ENCODE data around the gene ATG2B. TPM values are rescaled to one million over a fixed set of nuclear protein-coding genes. Genes with fewer than 3 reads are reported as not detected.

Gene ATG2B
- total RNA-seq, 2 donors from 2014 or later, result 13.6 to 20.8 TPM

DNA sequence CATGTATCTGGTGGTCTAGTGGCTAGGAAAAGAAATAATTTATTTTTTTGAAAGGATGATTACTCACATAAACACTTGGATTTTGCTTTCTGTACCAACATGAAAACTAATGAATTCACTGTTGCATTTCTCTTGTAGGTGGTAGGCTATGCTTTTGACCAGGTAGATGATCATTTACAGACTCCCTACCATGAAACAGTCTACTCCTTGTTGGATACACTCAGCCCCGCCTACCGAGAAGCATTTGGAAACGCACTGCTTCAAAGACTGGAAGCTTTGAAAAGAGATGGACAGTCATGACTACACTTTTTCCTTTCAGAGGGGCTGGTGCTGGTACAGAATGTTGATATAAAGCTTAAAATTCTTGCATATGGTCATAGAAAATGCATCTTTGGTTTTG lies 22.2 kb upstream of the ATG2B start:
- Histone ChIP-seq H3K4me1 (no peaks in the 10 kb centered on the region), H3K36me3 (no peaks in the 10 kb centered on the region), H3K27ac (no peak overlapping the region), H3K9ac (ENCODE audit: low read depth in 2 of 2, low read length in 2 of 2) (no peak overlapping the region), H3K9me3 (no peaks in the 10 kb centered on the region), H3K27me3 (no peaks in the 10 kb centered on the region), H3K4me3 (no peak overlapping the region)
- TF ChIP-seq, protein P1, sequence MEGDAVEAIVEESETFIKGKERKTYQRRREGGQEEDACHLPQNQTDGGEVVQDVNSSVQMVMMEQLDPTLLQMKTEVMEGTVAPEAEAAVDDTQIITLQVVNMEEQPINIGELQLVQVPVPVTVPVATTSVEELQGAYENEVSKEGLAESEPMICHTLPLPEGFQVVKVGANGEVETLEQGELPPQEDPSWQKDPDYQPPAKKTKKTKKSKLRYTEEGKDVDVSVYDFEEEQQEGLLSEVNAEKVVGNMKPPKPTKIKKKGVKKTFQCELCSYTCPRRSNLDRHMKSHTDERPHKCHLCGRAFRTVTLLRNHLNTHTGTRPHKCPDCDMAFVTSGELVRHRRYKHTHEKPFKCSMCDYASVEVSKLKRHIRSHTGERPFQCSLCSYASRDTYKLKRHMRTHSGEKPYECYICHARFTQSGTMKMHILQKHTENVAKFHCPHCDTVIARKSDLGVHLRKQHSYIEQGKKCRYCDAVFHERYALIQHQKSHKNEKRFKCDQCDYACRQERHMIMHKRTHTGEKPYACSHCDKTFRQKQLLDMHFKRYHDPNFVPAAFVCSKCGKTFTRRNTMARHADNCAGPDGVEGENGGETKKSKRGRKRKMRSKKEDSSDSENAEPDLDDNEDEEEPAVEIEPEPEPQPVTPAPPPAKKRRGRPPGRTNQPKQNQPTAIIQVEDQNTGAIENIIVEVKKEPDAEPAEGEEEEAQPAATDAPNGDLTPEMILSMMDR (IDR thresholded peaks at IDR 0.05), result no peak
- DNase-seq, result no peak
- intact Hi-C loops (cut with DNase I), result no loop called here

DNA sequence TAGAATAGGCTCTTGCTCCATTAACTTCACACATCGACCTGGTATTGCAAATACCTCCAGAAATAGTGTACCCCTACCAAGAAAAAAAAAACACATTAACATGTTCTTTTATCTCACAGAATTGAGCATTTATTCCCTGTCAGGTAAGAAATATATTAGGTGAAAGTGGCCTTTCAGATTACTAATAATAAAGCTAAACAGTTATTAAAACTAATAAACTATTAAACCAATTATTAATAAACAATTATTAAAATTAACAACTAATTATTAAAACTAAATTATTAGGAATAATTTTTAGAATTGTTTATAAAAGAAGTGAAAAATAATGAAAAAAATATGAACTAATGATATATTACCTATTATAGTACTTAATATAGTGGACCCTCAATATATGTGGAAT lies 21.6 kb upstream of the ATG2B start:
- no peak for DNase-seq
- H3K9ac ChIP-seq (ENCODE audit: low read depth in 2 of 2, low read length in 2 of 2), result no peak overlapping the region
- H3K27me3 ChIP-seq, result no peaks in the 10 kb centered on the region
- no peak overlapping the region for H3K27ac ChIP-seq
- no peaks in the 10 kb centered on the region for H3K9me3 ChIP-seq
- no peaks in the 10 kb centered on the region for H3K4me1 ChIP-seq
- H3K4me3 ChIP-seq, result no peak overlapping the region
- TF ChIP-seq, protein P1 (IDR thresholded peaks at IDR 0.05), result no peak
- intact Hi-C loops (cut with DNase I), result no loop called here
- no peaks in the 10 kb centered on the region for H3K36me3 ChIP-seq

DNA sequence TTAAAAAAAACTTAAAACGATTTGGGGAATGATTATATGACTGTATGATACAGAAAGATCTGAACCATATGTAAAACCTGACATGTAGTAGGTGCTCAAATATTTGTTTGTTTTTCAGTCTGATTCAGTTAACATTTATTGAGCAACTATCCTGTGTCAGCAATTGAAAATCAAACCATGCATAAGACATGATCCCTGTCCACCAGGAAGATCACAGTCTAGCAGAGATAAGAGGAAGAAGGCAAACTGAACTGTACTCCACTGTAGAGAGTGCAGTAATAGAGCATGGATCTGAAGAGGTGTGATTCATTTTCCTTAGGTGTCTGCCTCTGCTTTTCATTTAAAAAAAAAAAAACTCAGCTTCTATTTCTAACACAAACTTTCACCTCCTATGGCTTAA lies 20.9 kb upstream of the ATG2B start:
- TF ChIP-seq, protein P1 (IDR thresholded peaks at IDR 0.05), result no peak
- no peak overlapping the region for H3K27ac ChIP-seq
- no peak for DNase-seq
- no peak overlapping the region for H3K4me3 ChIP-seq
- H3K27me3 ChIP-seq, result no peaks in the 10 kb centered on the region
- H3K9ac ChIP-seq (ENCODE audit: low read depth in 2 of 2, low read length in 2 of 2), result no peak overlapping the region
- intact Hi-C loops (cut with DNase I), result no loop called here
- H3K4me1 ChIP-seq, result no peaks in the 10 kb centered on the region
- H3K36me3 ChIP-seq, result no peaks in the 10 kb centered on the region
- H3K9me3 ChIP-seq, result no peaks in the 10 kb centered on the region

DNA sequence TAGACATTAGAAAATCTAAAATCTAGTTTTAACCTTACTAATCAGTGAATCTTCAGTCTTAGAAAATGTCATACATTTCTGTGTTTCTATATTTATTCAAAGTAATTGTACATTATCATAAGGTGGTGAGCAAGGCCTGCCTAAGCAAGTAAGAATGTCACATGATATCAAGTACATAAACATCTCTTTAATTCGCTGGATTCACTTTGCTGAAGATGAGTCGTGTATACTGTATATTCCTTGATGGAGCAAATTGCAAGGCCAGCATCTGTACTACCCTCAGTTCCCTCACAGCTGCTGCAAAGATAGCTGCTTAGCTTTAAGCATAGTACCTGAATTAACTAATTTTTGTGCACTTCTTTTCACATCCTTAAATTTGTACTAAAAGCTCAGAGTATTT lies 20.3 kb upstream of the ATG2B start:
- Histone ChIP-seq H3K9me3 (no peaks in the 10 kb centered on the region), H3K27me3 (no peaks in the 10 kb centered on the region), H3K4me1 (no peaks in the 10 kb centered on the region), H3K4me3 (no peak overlapping the region), H3K27ac (no peak overlapping the region), H3K9ac (ENCODE audit: low read depth in 2 of 2, low read length in 2 of 2) (no peak overlapping the region), H3K36me3 (no peaks in the 10 kb centered on the region)
- no peak for DNase-seq
- intact Hi-C loops (cut with DNase I), result no loop called here
- TF ChIP-seq, protein P1 (IDR thresholded peaks at IDR 0.05), result no peak

DNA sequence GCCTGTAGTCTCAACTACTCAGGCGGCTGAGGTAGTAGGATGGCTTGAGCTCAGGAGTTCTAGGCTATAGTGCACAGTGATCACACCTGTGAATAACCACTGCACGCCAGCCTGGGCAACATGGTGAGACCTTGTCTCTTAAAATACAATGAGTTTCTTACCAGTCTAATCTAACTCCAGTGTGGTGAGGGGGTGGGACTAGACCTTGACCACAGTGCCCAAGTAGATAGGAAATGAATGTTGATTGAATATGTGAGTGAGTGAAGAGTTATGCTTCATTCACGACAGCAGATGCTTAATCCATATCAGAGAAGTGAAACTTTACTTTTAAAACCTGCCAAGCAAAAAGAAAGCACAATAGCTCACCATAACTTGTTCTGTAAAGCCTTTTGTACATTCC lies 17.6 kb upstream of the ATG2B start:
- H3K27ac ChIP-seq, result no peak overlapping the region
- H3K4me1 ChIP-seq, result no peaks in the 10 kb centered on the region
- no peak for DNase-seq
- TF ChIP-seq, protein P1 (IDR thresholded peaks at IDR 0.05), result no peak
- intact Hi-C loops (cut with DNase I), result no loop called here
- no peaks in the 10 kb centered on the region for H3K9me3 ChIP-seq
- no peaks in the 10 kb centered on the region for H3K36me3 ChIP-seq
- no peak overlapping the region for H3K9ac ChIP-seq (ENCODE audit: low read depth in 2 of 2, low read length in 2 of 2)
- H3K4me3 ChIP-seq, result no peak overlapping the region
- no peaks in the 10 kb centered on the region for H3K27me3 ChIP-seq

DNA sequence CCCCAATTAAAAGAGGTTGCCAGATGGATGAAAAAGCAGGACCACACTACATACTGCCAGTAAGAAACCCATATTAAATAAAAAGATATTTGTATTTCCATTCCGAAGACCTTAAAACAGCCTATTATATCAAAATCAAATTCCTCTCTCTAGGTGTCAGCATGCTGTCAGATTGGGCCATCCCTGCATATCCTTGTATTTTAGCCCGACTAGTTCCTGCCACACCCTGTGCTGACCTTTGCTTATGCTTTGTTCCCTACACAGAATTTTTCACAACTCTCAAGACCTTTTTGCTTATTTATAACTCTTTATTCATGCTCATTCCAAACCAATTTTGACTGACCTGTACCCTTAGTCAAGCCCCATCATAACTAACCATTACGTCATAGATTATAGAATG lies 13.0 kb upstream of the ATG2B start:
- H3K9me3 ChIP-seq, result no peaks in the 10 kb centered on the region
- no peak overlapping the region for H3K27ac ChIP-seq
- H3K4me3 ChIP-seq, result no peak overlapping the region
- intact Hi-C loops (cut with DNase I), result no loop called here
- H3K4me1 ChIP-seq, result no peaks in the 10 kb centered on the region
- no peaks in the 10 kb centered on the region for H3K27me3 ChIP-seq
- no peaks in the 10 kb centered on the region for H3K36me3 ChIP-seq
- peak; percentile 57 for DNase-seq
- TF ChIP-seq, protein P1 (IDR thresholded peaks at IDR 0.05), result no peak
- no peak overlapping the region for H3K9ac ChIP-seq (ENCODE audit: low read depth in 2 of 2, low read length in 2 of 2)

Data from colonic mucosa (tissue), 4 donors.